Transverse colon (tissue), 4 donors: ENCODE data around the gene NRSN2. TPM values are rescaled to one million over a fixed set of nuclear protein-coding genes. Genes with fewer than 3 reads are reported as not detected.
"Not testable (repeated sequence)": the region's sequence is repeated elsewhere in the genome, so short reads cannot be mapped to it uniquely, and the experiment has no call there.

Experiments used
- DNase-seq: peaks from one replicate; pipeline ENCODE4 v3.0.0-alpha.2; 2019
- H3K27ac ChIP-seq, 4 donors: fragments of 200-600 bp; sonication (generic); 2 replicates each; pipeline ENCODE4 v1.5.1; 2016 to 2018; ENCODE audit warnings: inconsistent platforms in 4 of 4
- H3K27me3 ChIP-seq: fragments of 200-600 bp; sonication (generic); 2 replicates; pipeline ENCODE4 v1.5.1; 2017; ENCODE audit warnings: inconsistent platforms
- H3K36me3 ChIP-seq, 4 donors: fragments of 200-600 bp; sonication (generic); 2 replicates each; pipeline ENCODE4 v1.5.1; 2017 to 2019; ENCODE audit warnings: inconsistent platforms in 4 of 4
- H3K4me1 ChIP-seq, 4 donors: fragments of 200-600 bp; sonication (generic); 2 replicates each; pipeline ENCODE4 v1.5.1; 2017 to 2020; ENCODE audit warnings: inconsistent platforms in 4 of 4
- H3K4me3 ChIP-seq, 4 donors: fragments of 200-600 bp; sonication (generic); 1 replicate in 1 of 4; 2 replicates in 3 of 4; pipeline versions ENCODE4 v1.5.1 to v1.6.1; 2017 to 2019; ENCODE audit warnings: inconsistent platforms in 4 of 4
- H3K9me3 ChIP-seq, 2 donors: fragments of 200-600 bp; sonication (generic); 2 replicates each; pipeline ENCODE4 v1.5.1; 2017 to 2019; ENCODE audit warnings: inconsistent platforms in 2 of 2
- EP300 ChIP-seq: sonication (generic); formaldehyde crosslinking; IDR thresholded peaks from one replicate; pipeline ENCODE4 v1.6.1; 2017; ENCODE audit warnings: antibody characterized with exemption, low read depth
- POLR2A ChIP-seq: fragments of 450-650 bp; IDR thresholded peaks from one replicate; pipeline ENCODE4 v1.6.1; 2016; ENCODE audit warnings: antibody characterized with exemption, mild to moderate bottlenecking, moderate library complexity
- POLR2AphosphoS5 ChIP-seq, 3 donors: sonication (generic); formaldehyde crosslinking; IDR thresholded peaks; one replicate each; pipeline ENCODE4 v1.6.1; 2016; ENCODE audit warnings: antibody characterized with exemption in 3 of 3
- WGBS, 2 donors: methylation state at CpG; one replicate each; pipeline ENCODE4 v1.1.5; 2018; ENCODE audit warnings: low coverage in 1 of 2; 5-methylcytosine and 5-hydroxymethylcytosine counted together
- in situ Hi-C, 4 donors: fragments of 200-750 bp; cut with MboI; loops; one replicate each; pipeline versions ENCODE4 v1.15.0 to v1.15.1; 2017; ENCODE audit warnings: low sequenced_read_pairs in 3 of 4, low pct_ligation_motif_present in 1 of 4, low pct_unique_long_range_greater_than_20kb in 1 of 4
- intact Hi-C: fragments of 100-400 bp; cut with DNase I; formaldehyde crosslinking; loops from one replicate; pipeline ENCODE4 v1.15.1; 2023; ENCODE audit warnings: low total_unique reads
- total RNA-seq, 4 donors: library from RNA; depleted of rRNA; stranded (reverse); fragments of >200 nt; gene quantifications; one replicate each; pipeline ENCODE4 v1.1.0, GENCODE V29; 2016
- TF ChIP-seq, protein P1 (sequence below), 5 experiments: fragments of 200-600 bp in 3 of 5; fragments of 450-650 bp in 2 of 5; sonication (generic) in 3 of 5; IDR thresholded peaks; 1 replicate in 2 of 5; 2 replicates in 3 of 5; pipeline ENCODE4 v1.5.1; 2016 to 2017; ENCODE audit warnings: antibody characterized with exemption in 5 of 5, inconsistent platforms in 3 of 5, mild to moderate bottlenecking in 2 of 5, moderate library complexity in 1 of 5

The NRSN2 gene
- total RNA-seq, 4 donors from 2014 or later, result 7.1 to 18.0 (median 12.8) TPM

DNA sequence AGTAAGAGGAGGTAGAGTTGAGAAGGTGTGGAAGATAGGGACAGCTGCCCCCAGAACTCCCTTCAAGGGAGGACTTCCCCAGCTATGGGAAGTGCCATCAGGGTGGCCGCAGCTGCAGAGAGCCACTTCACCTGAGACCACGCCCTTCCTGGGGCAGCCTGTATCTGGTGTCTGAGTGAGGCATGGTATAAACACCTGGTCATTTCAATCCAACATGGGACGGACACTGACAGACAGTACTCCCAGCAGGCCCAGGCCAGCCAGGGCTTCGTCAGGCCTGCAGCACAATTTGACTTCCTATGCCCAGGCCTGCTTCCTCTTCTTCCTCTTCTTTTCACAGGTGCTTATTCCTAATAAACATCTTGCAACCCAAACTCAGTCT, 17.1 kb upstream of the NRSN2 start:
- intact Hi-C loops (loop anchor here (10.0 kb wide), 1 partner anchor 55 kb away; no protein-coding TSS in a partner anchor), in situ Hi-C loops (no loop called here)
- TF ChIP-seq POLR2A (no peak), POLR2AphosphoS5 (IDR thresholded peaks at IDR 0.05) (no peak), EP300 (no peak)
- TF ChIP-seq, protein P1, sequence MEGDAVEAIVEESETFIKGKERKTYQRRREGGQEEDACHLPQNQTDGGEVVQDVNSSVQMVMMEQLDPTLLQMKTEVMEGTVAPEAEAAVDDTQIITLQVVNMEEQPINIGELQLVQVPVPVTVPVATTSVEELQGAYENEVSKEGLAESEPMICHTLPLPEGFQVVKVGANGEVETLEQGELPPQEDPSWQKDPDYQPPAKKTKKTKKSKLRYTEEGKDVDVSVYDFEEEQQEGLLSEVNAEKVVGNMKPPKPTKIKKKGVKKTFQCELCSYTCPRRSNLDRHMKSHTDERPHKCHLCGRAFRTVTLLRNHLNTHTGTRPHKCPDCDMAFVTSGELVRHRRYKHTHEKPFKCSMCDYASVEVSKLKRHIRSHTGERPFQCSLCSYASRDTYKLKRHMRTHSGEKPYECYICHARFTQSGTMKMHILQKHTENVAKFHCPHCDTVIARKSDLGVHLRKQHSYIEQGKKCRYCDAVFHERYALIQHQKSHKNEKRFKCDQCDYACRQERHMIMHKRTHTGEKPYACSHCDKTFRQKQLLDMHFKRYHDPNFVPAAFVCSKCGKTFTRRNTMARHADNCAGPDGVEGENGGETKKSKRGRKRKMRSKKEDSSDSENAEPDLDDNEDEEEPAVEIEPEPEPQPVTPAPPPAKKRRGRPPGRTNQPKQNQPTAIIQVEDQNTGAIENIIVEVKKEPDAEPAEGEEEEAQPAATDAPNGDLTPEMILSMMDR (IDR thresholded peaks at IDR 0.05), result no peak
- Histone ChIP-seq H3K27me3 (no peaks in the 10 kb centered on the region), H3K36me3 (no peaks in the 10 kb centered on the region), H3K4me3 (no peak overlapping the region), H3K27ac (no peak overlapping the region), H3K4me1 (peaks cover 0 to 31% (median 21%) of the 10 kb centered on the region in 4 donors), H3K9me3 (no peaks in the 10 kb centered on the region)
- DNase-seq, result peak; percentile 18
- 60 to 73% methylated on average over 1 to 4 of the region's 4 CpGs for WGBS, 2 donors

- Histone ChIP-seq H3K27ac (peak overlapping the region in 1 of 4 donors; percentile 0), H3K36me3 (no peaks in the 10 kb centered on the region), H3K27me3 (no peaks in the 10 kb centered on the region), H3K4me1 (peaks cover 0 to 31% (median 20%) of the 10 kb centered on the region in 4 donors), H3K4me3 (no peak overlapping the region), H3K9me3 (no peaks in the 10 kb centered on the region)
- DNase-seq, result no peak
- 61 to 72% methylated on average over 6 to 16 of the region's 16 CpGs for WGBS, 2 donors
- in situ Hi-C loops, result no loop called here
- intact Hi-C loops, result no loop called here
- TF ChIP-seq POLR2AphosphoS5 (IDR thresholded peaks at IDR 0.05), result no peak
- TF ChIP-seq, protein P1 (IDR thresholded peaks at IDR 0.05), result peak; percentile 72 to 84 (median 79)
These were observed 16.4 kb upstream of the NRSN2 start for GRCh38 chr20:330233-331149.

DNA sequence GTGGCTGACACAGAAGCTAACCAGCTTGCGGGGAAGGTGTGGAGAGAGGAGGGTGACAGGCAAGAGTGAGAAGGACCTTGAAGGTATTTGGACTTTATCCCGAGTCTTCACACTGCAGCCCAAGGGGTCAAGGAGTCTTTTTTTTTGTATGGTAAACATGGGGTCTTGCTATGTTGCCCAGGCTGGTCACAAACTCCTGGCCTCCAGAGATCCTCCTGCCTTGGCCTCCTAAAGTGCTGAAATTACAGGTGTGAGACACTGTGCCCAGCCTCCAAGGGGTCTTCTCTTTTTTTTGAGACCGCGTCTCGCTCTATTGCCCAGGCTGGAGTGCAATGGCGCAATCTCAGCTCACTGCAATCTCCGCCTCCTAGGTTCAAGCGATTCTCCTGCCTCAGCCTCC, 12.3 kb upstream of the NRSN2 start:
- WGBS, 2 donors, result 94 to 100% methylated on average over 2 to 8 of the region's 8 CpGs
- Histone ChIP-seq H3K4me1 (peaks cover 0 to 9% (median 3%) of the 10 kb centered on the region in 4 donors), H3K4me3 (no peak overlapping the region), H3K27ac (no peak overlapping the region), H3K9me3 (no peaks in the 10 kb centered on the region), H3K27me3 (no peaks in the 10 kb centered on the region), H3K36me3 (no peaks in the 10 kb centered on the region)
- TF ChIP-seq EP300, result no peak
- no peak for TF ChIP-seq POLR2A
- no peak for TF ChIP-seq POLR2AphosphoS5 (IDR thresholded peaks at IDR 0.05)
- TF ChIP-seq, protein P1 (IDR thresholded peaks at IDR 0.05), result no peak
- no peak for DNase-seq
- in situ Hi-C loops (no loop called here), intact Hi-C loops (no loop called here)

DNA sequence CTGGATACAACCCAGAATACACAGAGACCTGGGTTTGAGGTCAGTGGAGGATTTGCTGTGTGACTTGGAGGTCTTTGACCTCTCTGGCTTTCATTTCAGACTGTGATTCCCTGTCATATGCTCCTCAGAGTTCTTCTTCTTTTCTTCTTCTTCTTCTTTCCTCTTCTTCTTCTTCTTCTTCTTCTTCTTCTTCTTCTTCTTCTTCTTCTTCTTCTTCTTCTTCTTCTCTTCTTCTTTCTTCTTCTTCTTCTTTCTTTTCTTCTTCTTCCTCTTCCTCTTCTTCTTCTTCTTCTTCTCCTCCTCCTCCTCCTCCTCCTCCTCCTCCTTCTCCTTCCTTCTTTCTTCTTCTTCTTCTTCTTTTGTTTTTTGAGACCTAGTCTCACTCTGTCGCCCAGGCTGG, 10.9 kb upstream of the NRSN2 start:
- H3K27me3 ChIP-seq, H3K36me3 ChIP-seq, in situ Hi-C loops, DNase-seq, H3K9me3 ChIP-seq, H3K4me3 ChIP-seq, H3K27ac ChIP-seq, intact Hi-C loops, H3K4me1 ChIP-seq: not testable (repeated sequence)
- WGBS, 2 donors, result 100% methylated on average over 1 of the region's 1 CpG; no CpG with 5 or more reads in 1 of the 2 donors
